DMS 273 (cell line): Measurements from ENCODE around the gene GPC2.
"Not testable (repeated sequence)": the region's sequence is repeated elsewhere in the genome, so short reads cannot be mapped to it uniquely, and the experiment has no call there.

Experiments used
- DNase-seq: peaks from one replicate; lab custom pipeline; 2025; ENCODE audit not compliant: unreplicated experiment; lab: John Stamatoyannopoulos, UW

Gene GPC2

GRCh38 chr7:100208911-100209408, 31.8 kb upstream of the GPC2 start:
- DNase-seq = no peak

- no peak for DNase-seq
Observed at GRCh38 chr7:100204454-100204853, 27.3 kb upstream of the GPC2 start.

GRCh38 chr7:100200693-100201092, 23.5 kb upstream of the GPC2 start:
- no peak for DNase-seq

GRCh38 chr7:100198266-100198665, 21.1 kb upstream of the GPC2 start:
- no peak for DNase-seq

- not testable (repeated sequence) for DNase-seq
Observed at GRCh38 chr7:100195901-100196322, 18.7 kb upstream of the GPC2 start.

- no peak for DNase-seq
Observed at GRCh38 chr7:100195222-100195621, 18.0 kb upstream of the GPC2 start.

GRCh38 chr7:100192969-100193368, 15.8 kb upstream of the GPC2 start:
- DNase-seq = no peak

- not testable (repeated sequence) for DNase-seq
Observed at GRCh38 chr7:100192281-100192862, 15.2 kb upstream of the GPC2 start.

- DNase-seq = no peak
Observed at GRCh38 chr7:100191775-100192174, 14.6 kb upstream of the GPC2 start.

- DNase-seq = peak; percentile 67
Observed at GRCh38 chr7:100190048-100190711, 13.0 kb upstream of the GPC2 start.

- no peak for DNase-seq
Observed at GRCh38 chr7:100189061-100189460, 11.9 kb upstream of the GPC2 start.

GRCh38 chr7:100185726-100186125, 8.5 kb upstream of the GPC2 start:
- DNase-seq = peak; percentile 86

GRCh38 chr7:100183090-100183489, 5.9 kb upstream of the GPC2 start:
- not testable (repeated sequence) for DNase-seq

GRCh38 chr7:100182616-100183015, 5.4 kb upstream of the GPC2 start:
- DNase-seq = not testable (repeated sequence)

GRCh38 chr7:100180084-100180483, 2.9 kb upstream of the GPC2 start:
- DNase-seq = not testable (repeated sequence)

GRCh38 chr7:100176096-100177044, 811 bp downstream of the GPC2 start:
- no peak for DNase-seq

GRCh38 chr7:100175296-100175935, 1.8 kb downstream of the GPC2 start:
- DNase-seq = no peak

- DNase-seq = no peak
Observed at GRCh38 chr7:100174582-100174981, 2.6 kb downstream of the GPC2 start.

GRCh38 chr7:100173806-100174495, 3.2 kb downstream of the GPC2 start:
- no peak for DNase-seq

- DNase-seq = no peak
Observed at GRCh38 chr7:100171840-100172239, 5.3 kb downstream of the GPC2 start.
